Brain pericyte (primary cell): ENCODE results near the gene CTBP1.

ENCODE experiments used
- DNase-seq: peaks from one replicate; pipeline ENCODE4 v3.0.0-alpha.2; 2012; ENCODE audit warnings: low read depth, low spot score

Gene CTBP1

DNA sequence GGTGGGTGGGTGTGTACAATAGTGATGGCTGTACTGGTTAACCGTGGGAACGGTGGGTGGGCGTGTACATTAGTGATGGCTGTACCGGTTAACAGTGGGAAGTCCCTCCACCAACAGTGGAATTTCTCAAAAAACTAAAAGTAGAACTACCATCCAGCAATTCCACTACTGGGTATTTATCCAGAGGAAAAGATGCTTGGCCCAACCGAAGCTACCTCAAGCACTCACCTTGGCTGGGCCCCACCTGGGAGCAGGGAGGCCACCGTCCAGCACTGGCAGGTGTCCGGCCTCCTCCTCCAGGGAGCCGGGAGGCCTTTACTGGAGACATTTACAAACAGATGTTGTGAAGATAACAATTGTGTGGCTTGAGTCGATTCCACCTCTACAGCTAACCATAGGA is 34.8 kb upstream of the CTBP1 start:
- no peak for DNase-seq

GRCh38 chr4:1279253-1279652 is 30.3 kb upstream of the CTBP1 start:
- DNase-seq = no peak

DNA sequence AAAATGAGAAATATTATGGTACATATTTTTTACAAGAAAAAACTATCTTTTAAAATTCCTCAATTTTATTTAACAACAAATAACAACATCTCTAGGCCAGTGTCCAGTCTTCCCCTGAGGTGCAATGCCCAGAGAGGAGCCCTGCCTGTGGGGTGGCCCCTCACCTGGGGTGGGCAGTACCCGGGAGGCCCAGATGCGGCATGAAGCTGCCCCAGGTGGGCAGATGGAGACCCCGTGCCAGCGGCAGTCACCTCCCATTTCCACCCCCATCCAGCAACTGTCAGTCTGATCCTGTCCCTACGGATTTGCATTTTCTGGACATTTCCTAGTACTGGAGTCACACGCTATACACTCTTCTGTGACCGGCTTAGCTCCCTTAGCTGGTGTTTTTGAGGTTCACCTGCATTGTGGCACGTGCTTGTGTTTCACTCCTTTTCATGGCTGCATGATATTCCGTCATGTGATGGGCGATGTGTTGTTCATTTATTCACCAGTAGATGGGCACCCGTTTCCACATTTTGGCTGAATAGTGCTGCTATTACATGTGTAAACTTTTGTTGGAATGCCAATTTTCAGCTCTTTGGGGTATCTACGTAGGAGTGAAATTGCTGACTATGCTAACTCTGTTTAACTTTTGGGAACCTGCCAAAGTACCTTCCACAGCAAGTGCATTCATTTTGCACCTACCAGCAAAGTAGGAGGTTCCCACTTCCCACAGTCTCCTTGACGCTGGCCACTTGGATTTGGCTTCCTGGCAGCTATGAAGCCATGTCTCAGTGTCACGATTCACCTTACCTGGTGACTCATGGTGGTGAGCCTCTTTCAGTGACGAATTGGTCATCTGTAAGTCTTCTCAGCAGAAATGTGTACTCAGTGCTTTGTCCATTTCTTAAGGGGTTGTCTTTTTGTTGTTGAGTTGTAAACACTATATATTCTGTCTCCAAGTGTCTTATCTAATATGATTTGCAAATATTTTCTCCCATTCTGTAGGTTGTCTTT is 29.0 kb upstream of the CTBP1 start:
- no peak for DNase-seq

DNA sequence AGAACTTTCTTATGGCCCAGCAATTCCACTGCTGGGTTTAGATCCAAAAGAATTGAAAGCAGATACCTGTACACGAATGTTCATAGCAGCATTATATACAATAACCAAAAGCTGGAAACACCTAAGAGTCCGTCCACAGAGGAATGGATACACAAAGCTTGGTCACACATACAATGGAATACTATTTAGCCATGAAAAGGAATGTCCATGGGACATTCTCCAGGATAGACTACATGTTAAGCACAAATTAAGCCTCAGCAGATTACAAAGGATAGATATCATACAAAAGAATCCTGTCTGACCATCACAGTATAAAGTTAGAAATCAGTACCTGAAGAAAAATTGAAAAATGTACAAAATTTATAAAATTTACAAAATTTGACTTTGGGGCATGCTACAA is 28.1 kb upstream of the CTBP1 start:
- DNase-seq = no peak

DNA sequence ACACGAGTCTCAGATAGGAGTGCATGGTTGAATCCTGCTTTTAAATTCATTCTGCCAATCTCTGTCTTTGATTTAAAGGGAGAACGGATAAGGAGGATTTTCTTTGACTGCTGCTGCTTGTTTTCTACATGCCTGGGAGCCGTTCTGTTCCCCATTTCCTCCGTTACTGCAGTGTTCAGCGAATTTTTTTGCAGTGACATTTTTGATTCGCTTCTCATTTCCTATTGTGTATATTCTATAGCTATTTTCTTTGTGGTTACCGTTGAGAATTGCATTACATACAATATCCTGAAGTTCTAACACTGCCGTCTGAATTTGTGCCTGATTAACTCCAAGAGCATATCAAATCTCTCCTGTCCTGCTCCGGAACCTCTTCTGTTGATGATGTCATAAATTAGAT is 25.9 kb upstream of the CTBP1 start:
- DNase-seq = no peak

GRCh38 chr4:1271686-1272085 is 22.8 kb upstream of the CTBP1 start:
- DNase-seq = no peak

DNA sequence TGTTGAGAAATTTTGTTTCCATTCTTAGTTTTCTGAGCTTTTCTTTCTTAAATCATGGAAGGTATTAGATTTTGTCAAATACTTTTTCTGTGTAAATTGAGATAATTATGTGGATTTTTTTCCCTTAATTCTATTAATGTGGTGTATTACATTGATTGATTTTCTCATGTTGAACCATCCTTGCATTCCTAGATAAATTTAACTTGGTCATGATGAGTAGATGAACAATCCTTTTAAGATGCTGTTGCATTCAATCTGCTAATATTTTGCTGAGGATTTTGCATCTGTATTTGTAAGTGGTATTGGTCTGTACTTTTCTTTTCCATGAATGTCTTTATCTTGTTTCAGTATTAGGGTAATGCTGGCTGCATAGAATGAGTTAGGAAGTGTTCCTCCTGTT is 20.3 kb upstream of the CTBP1 start:
- DNase-seq = no peak

DNA sequence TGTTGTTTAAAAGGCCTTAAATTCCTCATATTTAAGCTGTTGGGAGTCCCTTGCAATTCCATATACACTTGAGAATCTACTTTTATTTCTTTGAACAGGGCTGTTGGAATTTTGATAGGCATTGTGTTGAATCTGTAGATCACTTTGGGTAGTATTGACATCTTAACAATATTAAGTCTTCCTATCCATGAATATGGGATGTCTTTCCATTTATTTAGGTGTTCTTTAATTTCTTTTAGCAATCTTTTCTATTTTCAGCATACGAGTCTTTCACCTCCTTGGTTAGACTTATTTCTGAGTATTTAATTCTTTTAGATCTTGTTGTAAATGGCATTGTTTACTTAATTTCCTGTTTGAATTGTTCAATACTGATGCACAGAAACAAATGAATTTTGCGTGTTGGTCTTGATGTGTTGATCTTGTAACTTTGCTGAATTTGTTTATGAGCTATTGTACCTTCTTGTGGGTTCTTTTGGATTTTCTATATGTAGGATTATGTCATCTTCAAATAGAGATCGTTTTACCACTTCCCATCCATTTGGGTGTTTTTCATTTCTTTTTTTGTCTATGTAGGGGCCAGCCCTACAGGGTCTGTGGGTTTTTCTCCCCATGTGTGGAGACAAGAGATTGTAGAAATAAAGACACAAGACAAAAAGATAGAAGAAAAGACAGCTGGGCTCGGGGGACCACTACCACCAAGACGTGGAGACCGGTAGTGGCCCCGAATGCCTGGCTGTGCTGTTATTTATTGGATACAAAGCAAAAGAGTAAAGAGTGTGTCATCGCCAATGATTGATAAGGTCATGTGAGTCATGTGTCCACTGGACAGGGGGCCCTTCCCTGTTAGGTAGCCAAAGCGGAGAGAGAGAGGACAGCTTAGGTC is 18.2 kb upstream of the CTBP1 start:
- DNase-seq = no peak

GRCh38 chr4:1265351-1265750 is 16.4 kb upstream of the CTBP1 start:
- DNase-seq = no peak

- DNase-seq = no peak
Measured at GRCh38 chr4:1264942-1265341, 16.0 kb upstream of the CTBP1 start.

- DNase-seq = no peak
Measured at GRCh38 chr4:1261107-1261928, 12.4 kb upstream of the CTBP1 start.

DNA sequence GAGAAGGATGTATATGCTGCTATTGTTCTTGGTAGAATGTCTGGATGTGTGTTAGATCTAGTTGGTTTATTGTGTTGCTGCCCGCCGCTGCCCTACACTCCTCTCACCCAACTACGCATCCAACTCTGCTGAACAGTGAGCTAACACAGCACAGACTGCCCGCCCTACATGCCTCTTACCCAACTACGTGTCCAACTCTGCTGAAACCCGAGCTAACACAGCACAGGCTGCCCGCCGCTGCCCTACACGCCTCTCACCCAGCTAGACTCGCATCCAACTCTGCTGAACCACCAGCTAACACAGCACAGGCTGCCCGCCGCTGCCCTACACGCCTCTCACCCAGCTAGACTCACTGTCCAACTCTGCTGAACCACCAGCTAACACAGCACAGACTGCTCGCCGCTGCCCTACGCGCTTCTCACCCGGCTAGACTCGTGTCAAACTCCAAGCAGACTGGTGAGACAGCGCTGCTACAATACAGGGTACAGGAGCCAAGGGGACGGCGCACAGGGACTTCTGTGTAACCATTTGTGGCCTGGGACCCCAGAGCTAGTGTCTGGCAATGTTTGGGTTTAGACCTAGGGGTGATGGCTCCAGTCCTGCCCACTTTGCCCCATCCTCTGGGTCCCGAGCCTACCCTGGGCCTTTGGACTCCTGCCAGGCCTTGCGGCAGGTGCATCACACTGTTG is 11.6 kb upstream of the CTBP1 start:
- no peak for DNase-seq

DNA sequence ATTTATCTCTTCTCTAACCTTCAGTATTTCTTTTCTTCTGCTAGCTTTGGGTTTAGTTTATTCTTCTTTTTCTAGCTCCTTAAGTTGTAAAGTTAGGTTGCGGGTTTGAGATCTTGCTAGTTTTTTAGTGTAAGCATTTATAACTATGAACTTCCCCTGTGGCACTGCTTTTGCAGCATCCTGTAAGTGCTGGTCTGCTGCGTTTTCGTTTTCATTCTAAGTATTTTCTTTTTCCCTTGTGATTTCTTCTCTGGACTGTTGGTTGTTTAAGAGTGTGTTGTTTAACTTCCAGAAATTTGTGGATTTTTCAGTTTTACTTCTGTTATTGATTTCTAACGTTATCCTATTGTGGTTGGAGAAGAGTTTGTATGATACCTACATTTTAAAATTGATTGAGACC is 11.0 kb upstream of the CTBP1 start:
- no peak for DNase-seq

DNA sequence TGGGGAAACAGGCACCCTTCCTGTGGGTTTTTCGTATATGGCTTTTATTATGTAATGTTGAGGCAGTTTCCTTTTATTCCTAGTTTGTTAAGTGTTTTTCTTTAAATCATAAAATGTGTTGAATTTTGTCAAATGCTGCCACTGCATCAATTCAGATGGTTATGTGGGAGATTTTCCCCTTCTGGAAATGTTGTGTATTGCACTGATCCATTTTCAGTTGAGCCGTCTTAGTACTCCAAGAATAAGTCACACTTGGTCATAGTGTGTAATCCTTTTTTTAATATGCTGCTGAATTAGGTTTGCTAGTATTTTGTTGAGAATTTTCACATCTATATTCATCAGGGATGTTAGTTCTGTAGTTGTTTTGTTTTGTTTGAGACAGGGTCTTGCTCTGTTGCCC is 9.5 kb upstream of the CTBP1 start:
- DNase-seq = no peak

DNA sequence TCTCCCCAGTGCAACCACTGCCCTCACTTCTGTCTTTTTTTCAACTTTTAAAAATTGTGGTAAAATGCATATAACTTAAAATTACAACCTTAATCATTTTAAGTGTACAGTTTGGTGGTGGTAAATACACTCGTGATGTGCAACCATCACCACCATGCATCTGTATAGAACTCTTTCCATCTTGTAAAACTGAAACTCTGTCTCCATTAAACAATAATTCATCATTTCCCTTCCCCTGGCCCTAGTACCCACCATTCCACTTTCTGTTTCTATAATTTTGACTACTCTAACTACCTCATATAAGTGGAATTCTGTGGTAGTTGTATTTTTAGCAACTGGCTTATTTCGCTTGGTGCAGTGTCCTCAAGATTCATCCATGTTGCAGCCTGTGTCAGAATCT is 6.8 kb upstream of the CTBP1 start:
- DNase-seq = no peak

- DNase-seq = no peak
Measured at GRCh38 chr4:1255151-1255550, 6.2 kb upstream of the CTBP1 start.

- DNase-seq = no peak
Measured at GRCh38 chr4:1253831-1254230, 4.9 kb upstream of the CTBP1 start.

DNA sequence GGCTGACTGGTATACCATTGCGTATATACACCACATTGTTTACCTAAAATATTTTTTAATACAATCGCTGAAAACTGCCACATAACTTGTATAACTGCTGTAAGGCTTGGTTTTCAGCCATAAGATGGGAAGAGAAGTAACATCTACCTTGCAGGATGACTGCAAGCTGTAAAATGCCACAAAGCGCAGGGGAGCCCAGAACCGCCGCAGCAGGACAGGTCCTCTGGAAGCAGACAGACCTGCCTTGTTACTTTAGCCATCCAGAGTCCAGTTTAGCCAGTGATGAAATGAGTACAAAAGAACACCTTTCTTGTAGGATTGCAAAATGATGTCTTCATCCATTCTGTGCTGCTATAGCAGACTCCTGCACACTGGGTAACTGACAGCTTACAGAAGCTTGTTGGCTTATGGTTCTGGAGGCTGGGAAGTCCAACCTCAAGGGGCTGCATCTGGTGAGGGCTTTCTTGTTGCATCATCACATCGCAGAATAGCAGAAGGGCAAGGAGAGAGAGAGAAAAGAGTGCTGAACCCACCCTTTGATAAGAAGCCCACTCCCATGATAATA is 4.1 kb upstream of the CTBP1 start:
- no peak for DNase-seq

DNA sequence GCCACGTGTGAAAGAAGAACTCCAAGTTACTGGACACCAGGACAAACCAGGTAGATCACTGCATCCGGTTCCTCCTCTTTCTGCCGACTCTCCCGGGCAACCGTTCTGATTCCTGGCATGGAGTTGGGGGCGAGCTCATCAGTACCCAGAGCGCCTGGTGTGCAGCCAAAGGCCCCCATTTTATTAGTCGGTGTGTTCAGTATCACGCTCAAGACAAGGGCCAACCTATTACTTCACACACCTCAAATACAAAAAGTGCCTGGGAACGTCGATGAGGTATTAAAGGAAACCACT is 2.8 kb upstream of the CTBP1 start:
- no peak for DNase-seq

GRCh38 chr4:1250921-1251772 is 2.2 kb upstream of the CTBP1 start:
- DNase-seq = no peak
